Glutamatergic neuron (in vitro differentiated cells): ENCODE results near the gene TEAD4. TPM values are rescaled to one million over a fixed set of nuclear protein-coding genes. Genes with fewer than 3 reads are reported as not detected.

Experiments
- DNase-seq: peaks from one replicate; pipeline ENCODE4 v3.0.0; 2022
- H3K27ac Mint-ChIP-seq: one replicate; pipeline ENCODE4 v1.8.0; 2020; ENCODE audit warnings: mild to moderate bottlenecking, mixed read lengths, inconsistent platforms; ENCODE audit not compliant: unreplicated experiment
- H3K27me3 Mint-ChIP-seq: one replicate; pipeline ENCODE4 v1.8.0; 2020; ENCODE audit warnings: mild to moderate bottlenecking, moderate library complexity, mixed read lengths, inconsistent platforms; ENCODE audit not compliant: unreplicated experiment
- H3K36me3 Mint-ChIP-seq: one replicate; pipeline ENCODE4 v1.8.0; 2020; ENCODE audit warnings: mild to moderate bottlenecking, mixed read lengths, inconsistent platforms; ENCODE audit not compliant: unreplicated experiment
- H3K4me1 Mint-ChIP-seq: one replicate; pipeline ENCODE4 v1.8.0; 2020; ENCODE audit warnings: mild to moderate bottlenecking, low read depth, mixed read lengths, inconsistent platforms; ENCODE audit not compliant: unreplicated experiment
- H3K4me3 Mint-ChIP-seq: one replicate; pipeline ENCODE4 v1.8.0; 2020; ENCODE audit warnings: mild to moderate bottlenecking, mixed read lengths, inconsistent platforms; ENCODE audit not compliant: unreplicated experiment
- H3K9me3 Mint-ChIP-seq: one replicate; pipeline ENCODE4 v1.8.0; 2020; ENCODE audit warnings: mild to moderate bottlenecking, moderate library complexity, mixed read lengths, inconsistent platforms; ENCODE audit not compliant: unreplicated experiment
- total RNA-seq: library from RNA; stranded (reverse); fragmentation: NEBNext Ultra II Directional; extraction: Animal tissue kit (Norgen Biotek cat#: 25700); gene quantifications from one replicate; pipeline ENCODE4 v1.2.1, GENCODE V29; 2021; ENCODE audit not compliant: unreplicated experiment
- TF ChIP-seq, protein P1 (sequence below): fragments of 200-600 bp; sonication (generic); IDR thresholded peaks from one replicate; pipeline ENCODE4 v1.5.0; 2021; ENCODE audit not compliant: partially characterized antibody, unreplicated experiment

Gene TEAD4
- total RNA-seq, 1 donor from 2014 or later = 3.8 TPM

GRCh38 chr12:3010214-3010930 is 51.2 kb downstream of the TEAD4 start:
- H3K4me3 Mint-ChIP-seq = no peak overlapping the region
- TF ChIP-seq, protein P1, sequence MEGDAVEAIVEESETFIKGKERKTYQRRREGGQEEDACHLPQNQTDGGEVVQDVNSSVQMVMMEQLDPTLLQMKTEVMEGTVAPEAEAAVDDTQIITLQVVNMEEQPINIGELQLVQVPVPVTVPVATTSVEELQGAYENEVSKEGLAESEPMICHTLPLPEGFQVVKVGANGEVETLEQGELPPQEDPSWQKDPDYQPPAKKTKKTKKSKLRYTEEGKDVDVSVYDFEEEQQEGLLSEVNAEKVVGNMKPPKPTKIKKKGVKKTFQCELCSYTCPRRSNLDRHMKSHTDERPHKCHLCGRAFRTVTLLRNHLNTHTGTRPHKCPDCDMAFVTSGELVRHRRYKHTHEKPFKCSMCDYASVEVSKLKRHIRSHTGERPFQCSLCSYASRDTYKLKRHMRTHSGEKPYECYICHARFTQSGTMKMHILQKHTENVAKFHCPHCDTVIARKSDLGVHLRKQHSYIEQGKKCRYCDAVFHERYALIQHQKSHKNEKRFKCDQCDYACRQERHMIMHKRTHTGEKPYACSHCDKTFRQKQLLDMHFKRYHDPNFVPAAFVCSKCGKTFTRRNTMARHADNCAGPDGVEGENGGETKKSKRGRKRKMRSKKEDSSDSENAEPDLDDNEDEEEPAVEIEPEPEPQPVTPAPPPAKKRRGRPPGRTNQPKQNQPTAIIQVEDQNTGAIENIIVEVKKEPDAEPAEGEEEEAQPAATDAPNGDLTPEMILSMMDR = no peak
- no peak for DNase-seq
- H3K9me3 Mint-ChIP-seq = peaks cover 5% of the 10 kb centered on the region
- H3K27ac Mint-ChIP-seq = no peak overlapping the region
- H3K27me3 Mint-ChIP-seq = peaks cover 3% of the 10 kb centered on the region
- peaks cover 6% of the 10 kb centered on the region for H3K36me3 Mint-ChIP-seq
- no peaks in the 10 kb centered on the region for H3K4me1 Mint-ChIP-seq

DNA sequence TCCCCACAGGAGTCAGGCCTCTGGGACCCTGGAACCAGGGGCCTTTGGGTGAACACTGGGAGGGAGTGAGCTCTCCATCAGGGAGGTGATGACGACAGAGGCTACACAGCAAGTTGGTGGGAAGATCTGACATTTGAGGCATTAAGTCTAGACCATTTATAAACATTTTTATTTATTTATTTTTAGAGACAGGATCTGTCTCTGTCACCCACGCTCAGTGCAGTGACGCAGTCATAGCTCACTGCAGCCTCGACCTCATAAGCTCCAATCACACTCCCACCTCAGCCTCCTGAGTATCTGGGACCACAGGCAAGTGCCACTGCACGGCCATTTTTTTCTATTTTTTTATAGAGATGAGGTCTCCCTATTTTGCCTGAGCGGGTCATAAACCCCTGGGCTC is 53.6 kb downstream of the TEAD4 start:
- Mint-ChIP-seq H3K36me3 (peaks cover 6% of the 10 kb centered on the region), H3K27me3 (peaks cover 2% of the 10 kb centered on the region), H3K4me1 (no peaks in the 10 kb centered on the region), H3K9me3 (peaks cover 5% of the 10 kb centered on the region), H3K27ac (no peak overlapping the region), H3K4me3 (no peak overlapping the region)
- TF ChIP-seq, protein P1 = no peak
- no peak for DNase-seq

GRCh38 chr12:3014641-3015040 is 55.4 kb downstream of the TEAD4 start:
- no peak overlapping the region for H3K4me3 Mint-ChIP-seq
- no peak overlapping the region for H3K27ac Mint-ChIP-seq
- no peaks in the 10 kb centered on the region for H3K4me1 Mint-ChIP-seq
- TF ChIP-seq, protein P1 = no peak
- DNase-seq = no peak
- H3K27me3 Mint-ChIP-seq = peaks cover 4% of the 10 kb centered on the region
- no peaks in the 10 kb centered on the region for H3K36me3 Mint-ChIP-seq
- H3K9me3 Mint-ChIP-seq = peaks cover 5% of the 10 kb centered on the region

DNA sequence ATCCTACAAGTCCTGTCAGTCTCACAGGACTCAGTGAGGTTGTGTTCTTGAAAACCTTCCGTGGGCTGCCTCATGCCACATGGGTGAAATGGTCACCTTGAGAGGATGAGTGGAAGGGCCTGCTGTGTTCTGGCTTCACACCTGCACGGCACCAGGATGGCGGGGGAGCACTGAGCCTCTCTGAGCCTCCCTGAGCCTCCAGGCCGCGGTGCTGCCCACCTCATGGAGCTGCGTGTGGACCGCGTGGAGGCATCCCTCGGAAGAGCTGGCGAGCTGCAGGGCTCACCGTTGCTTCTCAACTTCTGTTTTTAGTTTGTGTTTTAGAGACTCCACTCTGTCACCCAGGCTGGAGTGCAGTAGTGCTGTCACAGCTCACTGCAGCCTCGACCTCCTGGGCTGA is 56.2 kb downstream of the TEAD4 start:
- H3K36me3 Mint-ChIP-seq = no peaks in the 10 kb centered on the region
- H3K9me3 Mint-ChIP-seq = peaks cover 5% of the 10 kb centered on the region
- no peak for DNase-seq
- H3K4me3 Mint-ChIP-seq = no peak overlapping the region
- TF ChIP-seq, protein P1 = no peak
- peaks cover 2% of the 10 kb centered on the region for H3K27me3 Mint-ChIP-seq
- H3K4me1 Mint-ChIP-seq = no peaks in the 10 kb centered on the region
- no peak overlapping the region for H3K27ac Mint-ChIP-seq

- TF ChIP-seq, protein P1 = no peak
- no peaks in the 10 kb centered on the region for H3K4me1 Mint-ChIP-seq
- H3K27ac Mint-ChIP-seq = no peak overlapping the region
- H3K36me3 Mint-ChIP-seq = no peaks in the 10 kb centered on the region
- H3K4me3 Mint-ChIP-seq = no peak overlapping the region
- no peak for DNase-seq
- H3K27me3 Mint-ChIP-seq = peaks cover 2% of the 10 kb centered on the region
- H3K9me3 Mint-ChIP-seq = peaks cover 5% of the 10 kb centered on the region
Measured at GRCh38 chr12:3016191-3016590, 57.0 kb downstream of the TEAD4 start.
